NCI-H524 (cell line): ENCODE measurements around the gene DEPDC1.
"Not testable (repeated sequence)": the region's sequence is repeated elsewhere in the genome, so short reads cannot be mapped to it uniquely, and the experiment has no call there.

Source experiments
- DNase-seq, 2 experiments: peaks; one replicate each; lab custom pipeline; 2025; lab: John Stamatoyannopoulos, UW

Gene DEPDC1, protein sequence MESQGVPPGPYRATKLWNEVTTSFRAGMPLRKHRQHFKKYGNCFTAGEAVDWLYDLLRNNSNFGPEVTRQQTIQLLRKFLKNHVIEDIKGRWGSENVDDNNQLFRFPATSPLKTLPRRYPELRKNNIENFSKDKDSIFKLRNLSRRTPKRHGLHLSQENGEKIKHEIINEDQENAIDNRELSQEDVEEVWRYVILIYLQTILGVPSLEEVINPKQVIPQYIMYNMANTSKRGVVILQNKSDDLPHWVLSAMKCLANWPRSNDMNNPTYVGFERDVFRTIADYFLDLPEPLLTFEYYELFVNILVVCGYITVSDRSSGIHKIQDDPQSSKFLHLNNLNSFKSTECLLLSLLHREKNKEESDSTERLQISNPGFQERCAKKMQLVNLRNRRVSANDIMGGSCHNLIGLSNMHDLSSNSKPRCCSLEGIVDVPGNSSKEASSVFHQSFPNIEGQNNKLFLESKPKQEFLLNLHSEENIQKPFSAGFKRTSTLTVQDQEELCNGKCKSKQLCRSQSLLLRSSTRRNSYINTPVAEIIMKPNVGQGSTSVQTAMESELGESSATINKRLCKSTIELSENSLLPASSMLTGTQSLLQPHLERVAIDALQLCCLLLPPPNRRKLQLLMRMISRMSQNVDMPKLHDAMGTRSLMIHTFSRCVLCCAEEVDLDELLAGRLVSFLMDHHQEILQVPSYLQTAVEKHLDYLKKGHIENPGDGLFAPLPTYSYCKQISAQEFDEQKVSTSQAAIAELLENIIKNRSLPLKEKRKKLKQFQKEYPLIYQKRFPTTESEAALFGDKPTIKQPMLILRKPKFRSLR

DNA sequence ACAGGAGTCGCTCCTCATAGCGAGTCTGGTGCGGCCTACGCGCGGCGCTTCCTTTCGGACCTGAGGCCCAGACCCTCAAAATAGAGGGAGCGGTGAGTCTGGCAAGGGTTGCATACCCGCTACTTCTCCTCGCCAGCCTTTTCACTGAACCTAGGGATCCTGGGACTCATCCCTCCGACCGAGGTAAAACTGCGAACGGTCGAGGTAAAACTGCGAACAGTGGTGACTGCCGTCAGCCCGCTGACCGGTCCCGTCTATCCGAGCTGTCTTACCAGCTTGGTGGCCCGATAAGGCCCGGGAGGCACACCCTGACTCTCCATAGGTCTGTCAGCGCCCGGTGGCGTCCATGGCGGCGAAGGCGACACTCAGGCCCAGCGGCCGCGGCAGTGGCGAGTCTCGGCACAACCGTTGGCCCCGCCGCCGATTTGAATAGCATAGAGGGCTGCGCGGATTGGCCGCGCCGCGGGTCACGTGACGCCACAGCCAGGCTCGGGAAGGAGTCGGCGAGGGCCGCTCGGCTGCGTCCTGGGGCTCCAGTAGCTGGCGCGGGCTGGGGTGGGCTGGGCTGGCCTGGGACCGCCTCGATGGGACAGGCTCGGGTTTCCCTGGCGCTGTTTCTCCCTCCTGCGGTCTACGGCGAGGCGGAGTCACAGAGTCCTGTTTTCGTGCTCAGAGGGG, at the start of gene DEPDC1:
Gene DEPDC1 (minus strand): TSS at position 403 of the 678 bp plus-strand sequence. CDS start 83 bp downstream, at position 320.
- peak; percentile 83 to 91 for DNase-seq

DNA sequence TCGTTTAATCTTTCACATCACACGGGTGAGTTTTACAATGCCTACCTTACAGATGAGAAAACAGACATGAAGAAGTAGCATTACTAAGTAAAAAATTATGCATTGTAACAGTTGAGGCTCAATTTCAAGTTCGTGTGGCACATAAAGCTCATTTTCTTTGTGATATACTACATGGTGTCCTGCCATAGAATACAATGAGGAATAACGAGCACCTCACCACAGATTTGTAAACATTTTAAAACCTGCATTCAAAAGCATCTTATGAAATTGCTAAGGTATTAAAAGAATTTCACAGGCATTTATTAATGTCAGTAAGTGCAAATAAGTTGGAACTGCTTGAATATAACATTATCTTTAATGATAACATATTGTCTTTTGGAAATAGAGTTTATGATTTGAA, 47.8 kb upstream of the DEPDC1 start:
- no peak for DNase-seq

DNA sequence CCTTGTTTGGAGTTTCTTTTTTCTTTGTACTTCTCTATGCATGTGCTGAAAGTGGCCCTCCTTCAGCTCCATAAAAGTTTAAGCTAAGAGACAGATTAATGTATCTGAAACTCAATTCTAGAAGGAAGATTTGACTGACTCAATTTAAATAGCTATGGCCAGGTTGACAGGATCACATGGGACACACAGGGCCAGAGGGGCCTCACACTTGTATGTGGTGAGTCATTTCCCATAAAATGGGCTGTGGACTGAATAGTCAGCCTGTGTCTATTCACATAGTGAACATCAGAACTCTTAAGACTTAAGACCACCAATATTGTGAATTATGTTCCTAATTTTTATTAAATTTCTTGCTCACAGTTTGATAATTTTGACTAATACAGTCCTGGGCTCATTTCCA, 45.7 kb upstream of the DEPDC1 start:
- DNase-seq = no peak

DNA sequence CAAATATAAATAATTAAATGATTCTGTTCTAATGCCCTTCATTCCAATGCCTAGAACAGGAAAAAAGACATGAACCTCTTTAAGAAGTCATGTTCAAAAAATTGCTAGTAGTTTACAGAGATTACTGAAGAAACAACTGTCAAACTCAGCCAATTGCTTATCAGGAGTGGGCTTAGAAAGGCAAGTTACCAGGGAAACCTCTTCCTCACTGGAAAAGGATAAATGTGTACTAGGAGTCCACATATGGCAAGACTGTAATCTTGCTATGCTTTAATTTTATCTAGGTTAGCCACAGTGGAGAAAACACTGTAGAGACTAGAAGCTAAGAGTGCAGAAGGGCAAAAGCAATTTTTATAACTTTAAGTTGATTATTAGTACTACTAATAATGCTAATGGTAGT, 42.1 kb upstream of the DEPDC1 start:
- DNase-seq = no peak

DNA sequence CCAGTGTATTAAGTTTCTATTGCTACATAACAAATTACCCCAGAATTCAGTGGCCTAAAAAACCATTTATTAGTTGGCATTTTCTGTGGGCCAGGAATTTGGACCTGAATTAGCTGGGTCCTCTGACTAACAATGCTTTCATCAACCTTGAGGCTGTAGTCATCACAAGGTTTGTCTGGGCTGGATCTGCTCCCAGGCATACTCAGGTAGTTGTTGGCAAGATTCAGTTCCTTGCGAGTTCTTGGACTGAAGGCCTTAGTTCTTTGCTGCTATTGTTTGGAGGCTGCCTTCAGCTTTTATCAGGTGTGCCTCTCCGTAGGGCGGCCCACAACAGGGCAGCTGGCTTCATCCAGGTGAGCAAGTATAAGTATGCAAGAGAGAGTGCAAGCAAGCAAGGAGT, 31.4 kb upstream of the DEPDC1 start:
- no peak for DNase-seq

DNA sequence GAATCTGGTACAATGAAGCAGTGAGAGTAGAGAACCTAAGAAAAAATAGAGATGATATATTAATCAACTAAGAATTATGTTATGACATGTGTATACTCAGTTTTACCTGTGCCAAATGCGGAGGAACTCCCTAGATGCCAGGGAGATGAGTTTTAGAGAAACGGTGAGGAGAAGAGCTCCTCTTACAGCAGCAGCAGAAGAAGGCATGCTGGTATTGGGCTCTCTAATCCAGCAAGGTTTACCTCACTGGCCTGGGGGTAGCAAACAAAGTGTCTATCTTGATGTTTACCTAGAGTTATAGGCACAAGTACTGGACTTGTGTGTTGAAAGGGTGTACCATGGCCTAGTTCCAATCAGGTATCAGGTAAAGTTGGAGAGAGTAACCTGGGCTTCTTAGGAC, 28.9 kb upstream of the DEPDC1 start:
- no peak for DNase-seq

DNA sequence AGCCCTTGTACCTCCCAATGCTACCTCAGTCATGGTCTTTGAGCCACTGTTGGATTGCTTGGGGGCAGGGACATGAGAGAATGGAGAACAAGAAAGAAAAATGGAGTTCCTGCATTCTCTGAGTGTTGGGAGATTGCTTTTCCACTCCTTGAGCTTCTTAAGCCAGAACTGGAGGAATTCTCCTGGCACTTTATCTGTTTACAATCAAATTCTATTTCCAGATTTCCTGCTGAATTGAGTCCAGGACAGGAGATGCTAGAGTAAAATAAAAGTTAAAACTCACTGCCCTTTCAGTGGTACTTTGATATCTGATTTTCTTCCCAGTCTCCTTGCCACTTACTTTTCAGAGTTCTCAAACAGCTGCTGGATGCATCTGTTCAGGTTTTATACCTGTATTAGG, 24.4 kb upstream of the DEPDC1 start:
- no peak for DNase-seq

DNA sequence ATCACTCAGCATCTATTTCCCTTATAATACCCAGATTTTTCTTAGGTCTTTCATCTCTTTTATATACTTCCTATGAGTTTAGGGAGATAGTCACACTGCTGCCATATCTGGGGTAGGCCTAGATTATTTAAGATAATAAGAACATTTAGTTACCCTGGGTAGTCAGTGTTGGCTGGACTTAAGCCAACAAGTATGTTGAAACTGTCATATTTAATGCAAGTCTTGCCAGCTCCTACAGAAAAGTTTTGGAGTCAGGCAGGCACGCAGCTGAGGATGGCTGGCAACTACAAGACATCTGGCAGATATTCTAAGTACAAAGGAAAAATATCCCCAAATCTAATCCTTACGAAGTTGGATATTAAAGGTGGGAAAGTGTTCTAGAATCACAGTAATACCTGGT, 19.2 kb upstream of the DEPDC1 start:
- DNase-seq = no peak

DNA sequence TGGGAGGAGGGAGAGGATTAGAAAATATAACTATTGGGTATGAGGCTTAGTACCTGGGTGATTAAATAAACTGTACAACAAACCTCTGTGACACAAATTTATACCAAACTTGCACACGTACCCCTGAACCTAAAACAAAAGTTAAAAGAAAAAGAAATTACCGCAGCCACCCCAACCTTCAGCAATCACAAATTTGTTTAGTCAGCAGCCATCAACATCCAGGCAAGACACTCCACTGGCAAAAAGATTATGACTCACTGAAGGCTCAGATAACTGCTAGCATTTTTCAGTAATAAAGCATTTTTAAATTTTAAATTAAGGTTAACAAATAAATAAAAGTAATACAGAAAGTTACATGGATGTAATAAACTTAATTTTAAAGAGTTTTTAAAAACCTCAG, 14.4 kb upstream of the DEPDC1 start:
- DNase-seq = no peak

DNA sequence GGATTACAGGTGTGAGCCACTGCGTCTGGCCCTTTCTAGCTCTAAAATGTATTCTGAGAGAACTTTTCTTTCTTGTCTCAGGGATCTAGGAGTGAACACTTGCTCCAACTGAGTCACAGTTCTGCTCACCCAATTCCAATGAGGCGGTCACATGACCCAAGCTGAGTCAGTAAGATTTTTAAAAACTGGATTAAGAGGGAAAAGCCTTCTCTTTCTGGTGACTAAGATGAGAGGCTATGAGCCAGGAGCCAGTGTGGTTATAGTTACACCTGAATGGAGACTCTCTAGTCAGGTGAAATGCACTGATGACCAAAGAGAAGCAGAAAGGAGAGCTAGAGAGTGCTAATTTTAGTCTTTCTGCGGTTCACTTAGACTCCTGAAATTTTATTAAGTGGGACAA, 9.5 kb upstream of the DEPDC1 start:
- no peak for DNase-seq

DNA sequence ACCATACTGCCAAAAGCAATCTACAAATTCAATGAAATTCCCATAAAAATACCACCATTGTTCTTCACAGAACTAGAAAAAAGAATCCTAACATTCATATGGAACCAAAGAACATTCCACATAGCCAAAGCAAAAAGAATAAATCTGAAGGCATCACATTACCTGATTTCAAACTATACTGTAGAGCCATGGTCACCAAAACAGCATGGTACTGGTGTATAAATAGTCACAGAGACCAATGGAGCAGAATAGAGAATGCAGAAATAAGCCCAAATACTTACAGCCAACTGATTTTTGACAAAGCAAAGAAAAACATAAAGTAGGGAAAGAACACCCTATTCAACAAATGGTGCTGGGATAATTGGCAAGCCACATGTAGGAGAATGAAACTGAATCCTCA, 6.2 kb upstream of the DEPDC1 start:
- DNase-seq = no peak

DNA sequence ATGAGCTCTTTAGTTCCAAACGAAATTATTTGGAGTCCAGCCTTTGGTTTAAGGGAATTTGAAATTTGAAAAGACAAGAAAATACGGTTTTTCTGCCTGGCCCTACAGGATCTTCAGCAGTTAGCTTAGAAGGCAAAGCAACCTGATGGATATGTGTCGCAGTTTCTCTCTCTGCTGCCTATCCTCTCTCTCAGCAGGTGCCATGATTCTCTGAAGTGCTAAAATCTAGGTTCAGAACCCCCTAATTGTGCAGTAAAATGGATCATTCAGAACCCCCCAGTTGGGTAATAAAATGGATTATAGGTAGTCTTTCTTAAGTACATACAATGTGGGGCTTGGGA, 446 bp upstream of the DEPDC1 start:
- no peak for DNase-seq

DNA sequence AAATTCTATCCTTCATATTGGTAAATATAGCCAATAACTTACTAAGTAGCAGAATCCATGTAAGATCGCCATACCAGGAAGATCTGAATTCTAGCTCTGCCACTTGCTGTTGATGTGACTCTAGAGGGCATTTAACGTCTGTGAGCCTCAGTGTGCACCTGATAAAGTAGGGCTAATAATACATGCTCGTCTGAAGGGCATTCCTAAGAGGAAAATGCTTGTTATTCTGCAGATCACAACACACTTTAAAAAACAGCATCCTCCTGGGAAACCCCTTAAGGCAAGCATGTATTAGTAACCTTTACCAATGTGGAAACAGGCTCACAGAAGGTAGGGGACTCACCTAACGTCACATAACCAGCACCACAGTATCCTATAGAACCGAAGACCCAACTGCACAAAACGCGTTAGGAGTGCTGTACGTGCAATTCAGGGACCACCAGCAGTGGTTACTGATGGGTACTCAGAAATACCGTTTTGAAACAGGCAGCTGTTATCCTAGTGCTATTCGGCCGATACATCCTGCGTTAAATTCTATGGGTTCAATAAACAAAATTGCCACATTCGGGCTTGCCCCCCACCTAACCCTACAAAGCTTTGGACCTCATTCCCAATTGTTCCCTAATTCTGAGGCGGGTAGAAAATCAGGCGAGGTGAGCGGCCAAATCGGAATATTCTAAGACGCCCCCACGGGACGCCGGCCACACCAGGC, 758 bp downstream of the DEPDC1 start:
- peak; percentile 3 to 45 for DNase-seq

DNA sequence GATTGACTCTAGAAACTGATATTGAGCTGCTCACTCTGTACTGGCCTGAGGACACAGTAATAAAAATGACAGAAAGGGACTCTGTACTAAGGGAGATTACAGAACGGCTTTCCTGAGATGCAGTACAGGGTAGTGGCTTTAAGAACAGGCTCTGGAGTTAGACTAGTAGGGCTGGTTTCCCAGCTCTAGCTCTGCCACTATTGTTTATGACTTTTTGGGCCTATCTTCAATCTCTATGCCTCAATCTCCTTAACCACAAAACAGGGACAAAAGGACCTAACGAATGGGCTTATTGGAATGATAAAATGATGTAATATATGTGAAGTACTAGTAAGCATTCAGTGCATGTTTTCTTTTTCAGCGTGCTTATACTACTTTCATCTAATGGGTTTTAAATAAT, 1.4 kb downstream of the DEPDC1 start:
- DNase-seq = peak in 1 of 2 experiments; percentile 2

DNA sequence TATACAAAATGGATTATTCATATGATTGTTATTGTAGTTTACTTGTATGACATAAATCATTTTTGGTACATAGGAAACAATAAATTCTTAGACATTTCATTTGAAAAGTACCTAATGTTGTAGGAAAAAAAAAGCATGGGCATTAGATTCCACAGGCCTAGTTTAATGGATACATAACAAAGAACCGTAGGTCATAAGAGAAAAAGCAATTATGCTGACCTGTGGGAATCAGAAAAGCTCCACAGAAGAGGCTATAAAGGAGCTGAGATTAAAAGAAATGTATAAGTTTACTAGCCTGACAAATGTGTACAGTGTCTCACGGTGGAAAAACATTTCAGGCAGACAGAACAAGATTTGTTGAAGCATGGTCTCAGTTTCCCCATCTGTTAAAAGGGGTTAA, 3.7 kb downstream of the DEPDC1 start:
- DNase-seq = no peak

DNA sequence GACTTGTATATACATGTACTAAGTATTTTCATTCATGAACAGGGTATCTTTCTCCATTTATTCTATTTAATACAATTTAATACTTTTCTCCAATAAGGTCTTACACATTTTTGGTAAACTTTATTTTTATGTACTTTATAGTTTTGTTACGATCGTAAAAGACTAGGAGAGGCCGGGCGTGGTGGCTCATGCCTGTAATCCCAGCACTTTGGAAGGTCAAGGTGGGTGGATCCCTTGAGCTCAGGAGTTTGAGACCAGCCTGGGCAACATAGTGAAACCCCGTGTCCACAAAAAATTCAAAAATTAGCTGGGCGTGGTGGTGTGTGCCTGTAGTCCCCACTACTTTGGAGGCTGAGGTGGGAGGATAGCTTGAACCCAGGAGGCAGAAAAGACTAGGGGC, 4.6 kb downstream of the DEPDC1 start:
- not testable (repeated sequence) for DNase-seq

DNA sequence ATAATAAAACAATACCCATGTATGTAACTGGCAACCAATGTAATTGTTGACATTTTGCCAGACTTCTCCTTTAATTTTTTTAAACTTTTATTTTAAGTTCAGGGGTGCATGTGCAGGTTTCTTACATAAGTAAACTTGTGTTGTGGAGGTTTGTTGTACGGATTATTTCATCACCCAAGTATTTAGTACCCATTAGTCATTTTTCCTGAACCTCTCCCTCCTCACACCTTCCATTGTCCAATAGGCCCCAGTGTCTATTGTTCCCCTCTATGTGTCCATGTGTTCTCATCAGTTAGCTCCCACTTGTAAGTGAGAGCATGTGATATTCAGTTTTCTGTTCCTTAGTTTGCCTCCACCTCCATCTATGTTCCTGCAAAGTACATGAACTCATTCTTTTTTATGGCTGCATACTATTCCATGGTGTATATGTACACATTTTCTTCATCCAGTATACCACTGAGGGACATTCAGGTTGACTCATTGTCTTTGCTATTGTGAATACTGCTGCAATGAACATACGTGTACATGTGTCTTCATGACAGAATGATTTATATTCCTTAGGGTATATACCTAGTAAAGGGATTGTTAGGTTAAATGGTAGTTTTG, 6.7 kb downstream of the DEPDC1 start:
- DNase-seq = no peak

DNA sequence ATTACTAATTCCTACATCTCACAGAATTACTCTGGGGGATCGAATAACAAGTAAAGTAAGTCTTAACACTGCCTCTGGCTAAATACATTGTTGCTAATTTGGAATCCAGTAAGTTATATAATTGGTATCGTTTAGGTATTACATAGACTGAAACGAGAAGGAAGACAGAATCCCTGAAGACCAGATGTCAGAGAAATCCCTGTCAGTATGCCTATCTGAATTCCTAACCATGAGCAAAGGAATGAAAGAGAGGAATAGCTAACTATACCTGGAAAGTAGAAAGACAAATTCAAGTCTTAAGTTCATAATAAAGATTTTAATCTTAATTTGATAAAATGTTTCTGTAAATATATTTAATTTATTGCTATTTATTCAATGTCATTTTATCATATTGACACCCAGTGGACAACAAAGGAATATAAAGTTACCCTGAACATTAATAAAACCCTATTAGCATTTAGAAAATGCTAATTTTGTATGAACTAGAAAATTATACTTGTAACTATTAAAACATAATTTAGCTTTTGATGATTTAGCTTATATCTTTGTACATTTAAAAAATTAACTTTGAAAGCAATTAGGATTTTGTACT, 11.4 kb downstream of the DEPDC1 start:
- no peak for DNase-seq

DNA sequence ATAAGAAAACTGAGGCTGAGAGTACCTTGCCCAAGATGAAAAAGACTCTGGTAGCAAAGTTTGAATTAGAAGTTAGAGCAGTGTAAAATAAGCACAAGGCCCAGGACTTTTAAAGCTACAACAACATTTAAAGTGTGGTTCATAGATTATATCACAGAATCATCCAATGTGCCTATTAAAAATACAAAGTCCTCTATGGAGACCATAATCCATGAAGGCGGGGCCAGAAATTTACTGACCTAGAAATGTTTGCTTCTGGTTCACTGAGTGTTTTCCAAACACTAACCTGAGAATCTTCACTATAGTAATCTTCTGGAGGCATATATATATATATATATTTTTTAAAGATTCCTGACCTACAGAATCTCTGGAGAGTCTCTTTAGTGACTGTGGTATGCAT, 12.3 kb downstream of the DEPDC1 start:
- no peak for DNase-seq

DNA sequence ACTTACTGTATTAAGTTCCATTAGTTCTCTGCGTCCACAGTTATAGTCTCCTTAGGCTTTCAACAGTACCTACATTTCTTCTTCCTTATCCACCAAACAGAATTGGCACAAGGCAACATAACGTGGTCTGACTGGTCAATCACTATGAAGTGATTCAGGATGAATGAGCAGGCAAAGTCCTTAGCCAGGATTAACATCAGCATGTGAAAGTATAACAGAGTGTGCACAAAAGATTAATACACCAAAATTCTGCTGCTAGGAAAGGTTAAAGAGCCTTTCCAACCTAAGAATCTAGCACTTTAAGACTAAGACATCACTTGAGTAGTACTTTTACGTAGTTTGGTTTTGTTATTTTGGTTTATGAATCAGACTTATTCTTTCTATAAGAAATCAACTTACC, 15.8 kb downstream of the DEPDC1 start:
- no peak for DNase-seq

DNA sequence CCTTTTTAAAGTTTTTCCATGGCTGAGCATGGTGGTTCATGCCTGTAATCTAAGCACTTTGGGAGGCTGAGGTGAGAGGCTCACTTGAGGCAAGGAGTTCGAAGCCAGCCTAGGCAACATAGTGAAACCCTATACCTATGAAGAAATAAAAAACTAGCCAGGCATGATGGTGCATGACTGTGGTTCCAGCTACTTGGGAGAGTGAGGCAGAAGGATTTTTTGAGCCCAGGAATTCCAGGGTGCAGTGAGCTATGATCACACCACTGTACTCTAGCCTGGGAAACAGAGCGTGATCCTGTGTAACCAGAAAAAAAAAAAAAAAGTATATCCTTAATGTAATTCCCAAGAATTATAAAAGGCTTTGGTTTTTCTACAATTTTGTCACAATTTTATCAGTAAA, 17.4 kb downstream of the DEPDC1 start:
- no peak for DNase-seq
